ENCODE results near the gene UBA3.

UBA3 gene

DNA sequence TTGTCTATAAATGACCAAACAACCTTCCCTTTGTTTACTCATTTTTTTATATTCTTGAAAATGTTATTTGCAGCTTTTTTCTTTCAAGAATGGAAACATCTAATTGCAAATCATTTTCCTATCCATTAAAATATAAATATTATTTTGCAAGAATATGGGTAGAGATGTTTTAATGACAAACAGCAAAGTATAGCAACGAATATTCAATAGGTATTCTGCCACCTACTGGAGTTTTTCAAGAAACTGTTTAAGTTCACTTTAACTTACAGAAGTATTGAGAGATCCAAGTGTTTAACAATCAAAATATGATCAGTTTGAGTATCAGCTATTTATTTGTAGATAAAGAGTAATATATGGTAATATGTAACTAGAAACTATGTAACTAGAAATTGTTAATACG lies 59.7 kb downstream of the UBA3 start:
- no peak overlapping the region for H3K27ac Mint-ChIP-seq
- peaks cover 13% of the 10 kb centered on the region for H3K36me3 Mint-ChIP-seq (ENCODE audit: low read depth)
- H3K4me3 Mint-ChIP-seq, result no peak overlapping the region
- H3K4me1 Mint-ChIP-seq (ENCODE audit: low read depth), result peaks cover 13% of the 10 kb centered on the region
- H3K9me3 Mint-ChIP-seq, result no peaks in the 10 kb centered on the region
- H3K27me3 Mint-ChIP-seq (ENCODE audit: low read depth), result no peaks in the 10 kb centered on the region

DNA sequence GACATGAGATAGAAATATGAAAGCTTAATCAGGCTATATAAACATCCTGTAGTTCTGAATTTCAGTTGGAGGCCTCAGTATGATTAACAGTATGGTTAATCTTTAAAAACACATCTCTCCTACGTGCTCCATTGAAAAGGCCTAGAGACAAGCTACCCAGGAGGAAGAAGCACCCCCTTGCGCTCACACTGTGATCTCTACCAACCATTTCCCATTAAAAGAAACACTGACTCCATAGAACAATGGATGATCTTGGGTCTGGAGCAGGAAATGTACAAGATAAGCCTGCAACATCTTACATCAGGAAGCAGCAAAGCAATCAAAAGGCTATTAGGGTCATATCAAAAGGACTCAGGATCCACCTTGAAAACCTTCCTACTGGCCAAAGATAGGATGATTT lies 63.3 kb downstream of the UBA3 start:
- Mint-ChIP-seq H3K4me1 (ENCODE audit: low read depth) (peaks cover 26% of the 10 kb centered on the region), H3K9me3 (no peaks in the 10 kb centered on the region), H3K4me3 (no peak overlapping the region), H3K36me3 (ENCODE audit: low read depth) (peaks cover 7% of the 10 kb centered on the region), H3K27ac (no peak overlapping the region), H3K27me3 (ENCODE audit: low read depth) (no peaks in the 10 kb centered on the region)

DNA sequence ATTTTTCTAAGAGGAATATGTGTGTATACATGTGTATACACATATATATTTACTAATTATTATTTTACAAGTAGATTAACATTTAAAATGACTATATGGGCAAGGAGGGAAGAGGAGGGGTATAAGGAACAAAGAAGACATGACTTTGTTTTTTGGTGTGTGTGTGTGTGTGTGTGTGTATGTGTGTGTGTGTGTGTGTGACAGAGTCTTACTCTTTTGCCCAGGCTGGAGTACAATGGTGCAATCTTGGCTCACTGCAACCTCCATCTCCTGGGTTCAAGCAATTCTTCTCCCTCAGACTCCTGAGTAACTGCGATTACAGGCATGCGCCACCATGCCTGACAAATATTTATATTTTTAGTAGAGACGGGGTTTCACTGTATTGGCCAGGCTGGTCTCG lies 64.1 kb downstream of the UBA3 start:
- no peaks in the 10 kb centered on the region for H3K9me3 Mint-ChIP-seq
- H3K4me3 Mint-ChIP-seq, result no peak overlapping the region
- peaks cover 28% of the 10 kb centered on the region for H3K4me1 Mint-ChIP-seq (ENCODE audit: low read depth)
- H3K27me3 Mint-ChIP-seq (ENCODE audit: low read depth), result no peaks in the 10 kb centered on the region
- no peak overlapping the region for H3K27ac Mint-ChIP-seq
- H3K36me3 Mint-ChIP-seq (ENCODE audit: low read depth), result peaks cover 7% of the 10 kb centered on the region

DNA sequence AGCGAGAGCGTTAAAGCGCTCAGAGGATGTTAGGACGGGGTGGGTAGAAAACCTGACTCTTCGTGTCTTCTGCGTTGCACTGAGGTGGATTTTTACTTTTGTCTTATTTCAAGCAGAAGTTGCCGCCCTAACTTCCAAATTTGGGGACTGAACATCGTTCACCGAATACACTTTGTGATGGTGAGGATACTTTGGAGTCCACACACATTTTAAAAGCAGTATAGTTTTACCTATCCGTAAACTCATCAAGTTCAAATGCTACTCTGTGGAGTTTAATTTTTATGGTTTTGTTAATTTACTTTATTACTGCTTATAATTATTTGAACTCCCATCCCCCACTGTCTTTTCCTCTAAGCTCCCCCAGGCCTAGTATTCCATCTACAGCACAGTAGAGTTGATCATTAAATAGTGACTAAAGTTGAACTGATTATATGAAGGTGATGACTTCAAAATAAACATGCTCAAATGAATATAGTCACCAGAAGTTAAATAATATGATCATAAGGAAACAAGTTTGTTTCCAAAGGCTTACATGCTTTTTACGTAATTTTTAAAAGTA lies 66.1 kb downstream of the UBA3 start:
- no peaks in the 10 kb centered on the region for H3K27me3 Mint-ChIP-seq (ENCODE audit: low read depth)
- H3K4me1 Mint-ChIP-seq (ENCODE audit: low read depth), result peaks cover 25% of the 10 kb centered on the region
- H3K27ac Mint-ChIP-seq, result peak overlapping the region; percentile 17
- H3K36me3 Mint-ChIP-seq (ENCODE audit: low read depth), result peaks cover 7% of the 10 kb centered on the region
- no peaks in the 10 kb centered on the region for H3K9me3 Mint-ChIP-seq
- peak overlapping the region; percentile 66 for H3K4me3 Mint-ChIP-seq

DNA sequence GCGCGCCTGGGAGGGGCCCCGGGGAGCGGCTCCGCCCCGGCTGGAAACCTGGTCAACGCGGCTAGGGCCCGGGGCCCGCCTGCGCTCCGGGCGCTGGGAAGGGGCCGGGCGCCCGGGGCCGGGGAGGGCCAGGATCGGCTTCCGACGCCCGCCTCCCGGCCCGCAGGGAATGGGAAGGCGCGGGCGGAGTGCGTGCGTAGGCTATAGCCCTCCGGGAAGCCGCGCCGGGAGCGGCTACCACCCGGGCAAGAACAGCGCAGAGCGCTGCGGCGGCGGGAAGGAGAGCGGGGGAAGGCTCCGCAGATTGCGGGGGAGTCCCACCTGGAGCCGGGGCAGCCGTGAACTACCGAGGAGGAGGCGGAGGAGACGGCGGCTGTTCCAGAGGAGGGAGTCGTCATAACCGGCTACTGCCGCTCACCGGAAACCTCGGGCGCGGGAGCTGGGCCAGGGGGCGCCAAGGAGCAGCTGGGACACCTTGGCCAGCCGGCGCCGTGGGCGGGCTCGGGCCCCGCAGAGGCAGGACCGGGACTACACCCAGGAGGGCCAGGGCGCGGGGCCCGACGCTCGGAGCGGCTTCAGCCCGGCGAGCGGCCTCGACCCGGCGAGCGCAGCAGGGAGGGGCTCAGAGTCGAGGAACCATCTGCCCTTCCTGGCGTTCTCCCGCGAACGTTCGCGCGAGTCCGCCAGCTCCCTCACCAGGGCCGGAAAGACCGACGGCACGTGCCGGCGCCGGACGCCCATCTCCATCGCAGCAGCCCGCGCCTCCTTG lies 66.7 kb downstream of the UBA3 start, which contains the start of gene EOGT:
EOGT (minus strand) TSS at position 432 of the 769 bp plus-strand sequence. CDS start 3,838 bp downstream, outside the sequence.
- Mint-ChIP-seq H3K36me3 (ENCODE audit: low read depth) (peaks cover 9% of the 10 kb centered on the region), H3K4me3 (peak within 1 kb of the TSS; percentile 91), H3K27ac (peak within 1 kb of the TSS; percentile 77), H3K4me1 (ENCODE audit: low read depth) (peaks cover 25% of the 10 kb centered on the region), H3K9me3 (no peaks in the 10 kb centered on the region), H3K27me3 (ENCODE audit: low read depth) (no peaks in the 10 kb centered on the region)

DNA sequence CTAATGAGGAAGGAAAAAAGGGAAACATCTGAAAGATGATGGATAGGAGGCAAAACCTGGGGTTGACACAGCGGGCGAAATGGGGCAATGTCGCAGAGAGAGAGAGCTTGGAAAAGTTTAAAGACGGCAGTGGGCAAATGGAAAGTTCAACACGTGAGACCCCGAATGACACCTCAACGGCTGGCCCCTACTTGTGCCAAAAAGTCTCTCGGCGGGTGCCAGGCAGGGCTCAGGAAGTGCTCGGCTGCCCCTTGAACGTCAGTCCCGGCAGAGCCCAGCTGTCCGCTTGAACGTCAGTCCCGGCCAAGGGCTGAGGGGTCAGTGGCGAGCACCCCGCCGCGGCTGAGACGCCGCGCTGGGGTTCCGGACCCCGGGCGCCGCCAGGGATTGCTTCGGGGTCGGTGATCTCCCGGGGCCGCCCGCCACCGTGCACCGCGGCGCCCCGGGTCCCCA lies 67.3 kb downstream of the UBA3 start:
- H3K4me1 Mint-ChIP-seq (ENCODE audit: low read depth), result peaks cover 25% of the 10 kb centered on the region
- H3K4me3 Mint-ChIP-seq, result peak overlapping the region; percentile 91
- H3K36me3 Mint-ChIP-seq (ENCODE audit: low read depth), result peaks cover 9% of the 10 kb centered on the region
- H3K9me3 Mint-ChIP-seq, result no peaks in the 10 kb centered on the region
- H3K27ac Mint-ChIP-seq, result peak overlapping the region; percentile 77
- no peaks in the 10 kb centered on the region for H3K27me3 Mint-ChIP-seq (ENCODE audit: low read depth)

DNA sequence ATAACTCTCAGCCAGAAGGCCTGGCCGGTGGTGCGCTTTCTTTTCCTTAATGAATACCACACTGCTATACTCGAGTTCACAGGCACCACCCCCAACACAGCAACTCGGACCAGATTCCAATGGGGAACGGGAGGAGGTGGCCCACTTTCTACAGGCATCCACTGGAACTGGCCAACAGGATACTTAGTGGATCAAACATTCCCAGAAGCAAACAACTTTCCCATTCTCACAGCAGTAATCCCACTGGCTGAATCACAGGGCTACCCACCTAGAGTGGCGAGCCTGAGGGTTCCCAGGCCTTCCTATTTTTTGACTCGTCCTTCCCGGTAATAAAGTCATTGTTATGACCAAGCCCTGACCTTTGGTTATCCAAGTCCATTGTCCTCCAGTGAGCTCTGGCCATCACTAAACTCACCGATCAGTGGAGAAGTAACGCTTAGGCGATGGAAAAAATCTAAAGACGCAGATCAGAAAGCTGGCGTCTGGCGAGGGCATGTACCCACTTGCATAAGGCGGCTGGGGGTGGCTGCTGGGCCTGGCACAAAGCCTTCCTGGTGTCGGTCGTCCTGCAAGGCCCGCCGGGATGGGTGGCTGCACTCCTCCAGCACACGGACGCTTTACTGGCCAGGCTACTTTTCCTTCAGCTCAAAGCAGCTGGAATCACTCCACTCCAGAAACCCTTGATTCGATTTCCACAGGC lies 67.9 kb downstream of the UBA3 start:
- H3K27ac Mint-ChIP-seq, result peak overlapping the region; percentile 77
- no peaks in the 10 kb centered on the region for H3K27me3 Mint-ChIP-seq (ENCODE audit: low read depth)
- H3K36me3 Mint-ChIP-seq (ENCODE audit: low read depth), result peaks cover 7% of the 10 kb centered on the region
- H3K4me3 Mint-ChIP-seq, result peak overlapping the region; percentile 91
- H3K4me1 Mint-ChIP-seq (ENCODE audit: low read depth), result peaks cover 25% of the 10 kb centered on the region
- no peaks in the 10 kb centered on the region for H3K9me3 Mint-ChIP-seq

DNA sequence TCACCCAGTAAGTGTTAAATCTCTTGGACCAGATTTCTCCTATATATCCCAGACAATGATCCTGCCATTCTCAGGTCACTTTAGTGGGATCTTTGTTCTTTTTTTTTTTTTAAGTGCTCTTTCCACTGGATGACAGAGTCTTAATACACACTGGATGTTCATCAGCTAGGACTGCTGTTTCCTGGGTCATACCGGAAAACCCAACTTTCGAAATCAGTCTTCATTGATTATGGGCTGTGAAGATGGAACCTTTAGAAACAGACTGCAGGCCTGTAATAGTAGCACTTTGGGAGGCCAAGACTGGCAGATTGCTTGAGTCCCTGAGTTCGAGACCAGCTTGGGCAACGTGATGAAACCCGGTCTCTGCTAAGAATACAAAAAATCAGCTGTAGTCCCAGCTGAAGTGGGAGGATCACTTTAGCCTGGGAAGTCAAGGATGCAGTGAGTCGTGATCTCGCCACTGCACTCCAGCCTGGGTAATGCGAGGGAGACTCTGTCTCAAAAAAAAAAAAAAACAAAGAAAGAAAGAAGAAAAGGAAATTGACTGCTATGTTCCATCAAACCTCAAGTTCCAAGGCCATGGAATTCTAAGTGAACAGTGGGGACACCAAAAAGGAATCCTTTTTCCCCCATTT lies 69.0 kb downstream of the UBA3 start:
- peaks cover 21% of the 10 kb centered on the region for H3K4me1 Mint-ChIP-seq (ENCODE audit: low read depth)
- peaks cover 7% of the 10 kb centered on the region for H3K36me3 Mint-ChIP-seq (ENCODE audit: low read depth)
- H3K4me3 Mint-ChIP-seq, result peak overlapping the region; percentile 53
- no peaks in the 10 kb centered on the region for H3K9me3 Mint-ChIP-seq
- H3K27ac Mint-ChIP-seq, result no peak overlapping the region
- H3K27me3 Mint-ChIP-seq (ENCODE audit: low read depth), result no peaks in the 10 kb centered on the region

DNA sequence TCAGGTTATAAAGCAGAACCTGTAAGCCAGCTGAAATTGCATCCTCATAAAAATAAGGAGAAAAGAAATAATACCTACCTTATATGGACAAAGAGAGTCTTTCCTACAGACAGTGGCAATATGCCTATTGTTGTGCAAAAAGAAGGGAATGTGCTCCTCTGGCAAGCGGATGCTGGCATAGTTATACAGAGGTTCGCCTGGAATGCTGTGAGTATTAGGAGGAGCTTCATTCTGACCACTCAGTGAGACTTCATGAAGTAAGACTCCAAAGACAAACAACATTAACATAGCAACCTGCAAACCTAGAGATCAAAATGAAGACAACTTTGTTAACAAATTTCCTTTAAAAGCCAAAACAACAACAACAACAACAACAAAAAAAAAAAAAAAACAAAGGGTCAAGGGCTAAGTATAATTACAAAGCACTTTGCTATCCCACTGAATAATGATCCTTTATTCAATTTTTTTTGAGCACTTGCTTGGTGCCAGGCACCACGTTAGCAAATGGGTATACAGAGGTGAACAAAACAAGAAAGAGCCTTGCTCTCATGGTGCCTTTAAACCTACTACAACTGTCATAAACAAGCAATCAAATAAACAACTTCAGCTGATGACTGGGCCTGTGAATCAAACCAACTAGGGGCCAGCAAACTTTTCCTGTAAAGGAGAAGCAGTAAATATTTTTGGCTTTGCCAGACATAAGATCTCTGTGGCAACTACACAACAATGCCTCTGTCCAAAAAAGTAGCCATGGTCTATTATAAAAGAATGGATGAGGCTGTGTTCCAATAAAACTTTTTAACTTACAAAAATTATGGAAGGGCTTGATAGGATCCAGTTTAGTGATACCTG lies 70.4 kb downstream of the UBA3 start:
- H3K27ac Mint-ChIP-seq, result no peak overlapping the region
- H3K4me1 Mint-ChIP-seq (ENCODE audit: low read depth), result peaks cover 12% of the 10 kb centered on the region
- H3K4me3 Mint-ChIP-seq, result no peak overlapping the region
- H3K36me3 Mint-ChIP-seq (ENCODE audit: low read depth), result peaks cover 15% of the 10 kb centered on the region
- H3K9me3 Mint-ChIP-seq, result no peaks in the 10 kb centered on the region
- H3K27me3 Mint-ChIP-seq (ENCODE audit: low read depth), result no peaks in the 10 kb centered on the region

DNA sequence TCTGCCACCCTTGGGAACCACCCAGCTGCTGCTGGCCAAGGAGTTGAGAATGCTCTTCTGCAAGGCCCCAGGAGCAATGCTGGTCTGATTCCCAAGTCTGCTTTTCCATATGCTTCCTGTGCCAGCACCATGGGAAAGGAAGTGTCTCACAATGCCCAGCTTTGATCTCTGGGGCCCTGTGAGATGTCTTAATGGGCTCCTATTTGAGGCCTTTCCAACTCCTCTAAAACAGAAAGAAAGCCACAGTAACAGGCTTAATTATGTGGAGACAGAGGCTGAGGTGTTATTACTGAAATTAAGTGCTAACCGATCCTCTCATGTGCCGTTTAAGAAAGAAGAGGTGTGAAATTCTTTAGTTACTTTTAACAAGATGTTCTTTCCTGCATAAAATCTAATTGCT lies 71.2 kb downstream of the UBA3 start:
- Mint-ChIP-seq H3K9me3 (no peaks in the 10 kb centered on the region), H3K27ac (no peak overlapping the region), H3K4me1 (ENCODE audit: low read depth) (peaks cover 5% of the 10 kb centered on the region), H3K36me3 (ENCODE audit: low read depth) (peaks cover 16% of the 10 kb centered on the region), H3K4me3 (no peak overlapping the region), H3K27me3 (ENCODE audit: low read depth) (no peaks in the 10 kb centered on the region)

DNA sequence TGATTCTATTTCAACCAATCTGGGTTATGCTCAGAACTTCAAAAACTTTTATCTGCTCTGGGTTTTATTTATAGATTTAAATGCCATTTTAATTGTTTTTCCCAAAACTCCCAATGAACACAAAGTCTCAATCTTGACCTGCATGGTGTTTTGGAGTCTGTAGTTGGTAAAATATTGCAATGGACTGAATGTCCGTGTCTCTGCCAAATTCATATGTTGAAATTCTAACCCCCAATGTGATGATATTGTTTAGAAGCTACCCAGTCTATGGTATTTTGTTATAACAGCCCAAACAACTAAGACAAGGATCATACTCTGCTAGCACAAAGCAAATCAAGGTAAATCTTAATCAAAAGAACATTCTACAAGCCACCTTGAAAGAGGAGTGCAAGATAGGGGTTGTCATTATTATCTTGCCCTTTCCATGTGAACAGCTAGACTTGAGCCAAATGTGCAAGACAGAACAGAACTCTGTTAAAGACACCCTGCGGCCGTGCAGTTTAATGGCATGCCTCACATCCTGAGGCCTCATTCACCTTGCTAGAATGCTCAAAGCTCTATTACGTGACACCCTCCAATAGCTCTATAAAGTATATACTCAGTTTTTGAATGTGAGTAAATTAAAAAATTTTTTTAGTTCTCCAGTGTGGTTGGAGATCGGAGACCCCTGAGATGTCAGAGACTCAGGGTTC lies 74.2 kb downstream of the UBA3 start:
- H3K9me3 Mint-ChIP-seq, result no peaks in the 10 kb centered on the region
- H3K4me3 Mint-ChIP-seq, result no peak overlapping the region
- H3K4me1 Mint-ChIP-seq (ENCODE audit: low read depth), result no peaks in the 10 kb centered on the region
- H3K27me3 Mint-ChIP-seq (ENCODE audit: low read depth), result no peaks in the 10 kb centered on the region
- no peak overlapping the region for H3K27ac Mint-ChIP-seq
- peaks cover 19% of the 10 kb centered on the region for H3K36me3 Mint-ChIP-seq (ENCODE audit: low read depth)

DNA sequence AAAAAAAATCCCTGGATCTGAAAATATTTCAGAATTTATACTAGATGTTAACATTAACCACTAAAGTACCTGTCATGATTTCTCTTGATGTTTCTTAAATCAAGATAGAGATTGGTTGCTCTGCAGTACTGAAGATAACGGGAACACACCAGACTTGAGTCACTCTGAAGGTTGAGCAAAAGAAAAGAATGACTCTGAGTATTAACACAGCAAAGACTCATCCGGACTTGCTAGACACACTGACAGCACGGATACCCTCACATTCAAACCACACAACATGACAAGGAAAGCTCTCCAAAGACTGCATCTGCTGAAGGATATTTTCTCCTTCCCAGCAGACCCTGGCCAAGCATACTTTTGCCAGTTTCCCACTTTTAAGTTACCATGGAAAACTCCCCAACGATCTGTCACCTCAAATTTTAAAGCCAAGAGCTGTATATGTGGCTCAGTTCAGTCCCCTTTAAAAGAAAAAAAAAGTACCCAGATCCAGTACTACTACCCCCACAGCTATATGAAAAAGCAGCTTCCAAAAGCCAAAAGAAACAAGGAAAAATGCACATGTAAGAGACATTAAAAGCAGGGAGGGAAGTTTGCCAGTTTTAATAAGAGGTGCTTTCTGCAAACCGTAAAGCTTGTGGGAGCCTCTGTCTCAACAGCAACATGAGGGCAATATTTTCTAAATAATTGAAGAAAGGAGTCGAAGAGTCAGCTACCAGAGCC lies 74.9 kb downstream of the UBA3 start:
- Mint-ChIP-seq H3K27ac (no peak overlapping the region), H3K27me3 (ENCODE audit: low read depth) (no peaks in the 10 kb centered on the region), H3K4me3 (no peak overlapping the region), H3K36me3 (ENCODE audit: low read depth) (peaks cover 19% of the 10 kb centered on the region), H3K9me3 (no peaks in the 10 kb centered on the region), H3K4me1 (ENCODE audit: low read depth) (no peaks in the 10 kb centered on the region)

All from T-helper 1 cell treated with Interleukin-12 subunit alpha and Interleukin-12 subunit beta and Interleukin-4 antibody, amounts not matched to agents 30 μg/mL and 1 μg/mL, for 36 hours (primary cell).